ENCODE measurements around the gene B3GAT2.

Gene B3GAT2

DNA sequence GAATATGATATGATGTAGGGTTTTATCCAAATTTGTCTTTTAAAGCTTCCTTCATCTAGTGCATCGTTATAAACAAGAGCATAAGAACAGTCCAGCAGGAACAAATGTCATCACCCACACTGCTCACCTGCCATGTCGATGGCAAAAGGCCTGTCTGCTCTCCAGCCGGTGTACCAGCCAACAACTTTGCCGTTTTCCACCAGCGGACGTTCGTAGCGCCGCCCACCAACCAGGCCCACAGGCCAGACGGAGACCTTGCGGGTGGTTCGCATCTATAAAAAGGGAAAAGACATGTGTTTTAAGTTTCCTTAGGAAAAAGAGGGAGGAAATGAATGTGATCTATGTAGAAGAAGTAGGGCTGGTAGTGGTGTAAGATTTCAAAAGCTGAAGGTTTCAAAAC is 62.9 kb downstream of the B3GAT2 start:
- no peak for ATAC-seq

DNA sequence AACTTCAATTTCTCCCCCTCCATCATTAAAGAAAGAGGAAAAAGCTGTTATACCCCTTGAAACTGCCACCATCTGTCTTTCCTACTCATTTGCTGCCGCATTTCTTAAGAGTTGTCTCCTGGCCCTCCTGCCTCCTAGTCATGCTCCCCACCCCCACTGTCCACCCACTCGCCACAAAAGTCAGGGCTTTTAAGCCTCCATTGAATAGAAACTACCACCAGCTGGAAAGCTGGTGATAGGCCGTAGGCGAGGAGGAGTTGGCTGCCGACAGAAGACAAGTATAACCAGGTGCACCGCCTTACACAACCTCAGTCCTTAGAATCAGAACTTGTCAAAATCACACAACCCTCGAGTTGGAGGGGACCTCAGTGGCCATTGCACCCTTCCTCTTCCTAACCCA is 67.6 kb downstream of the B3GAT2 start:
- ATAC-seq: no peak

DNA sequence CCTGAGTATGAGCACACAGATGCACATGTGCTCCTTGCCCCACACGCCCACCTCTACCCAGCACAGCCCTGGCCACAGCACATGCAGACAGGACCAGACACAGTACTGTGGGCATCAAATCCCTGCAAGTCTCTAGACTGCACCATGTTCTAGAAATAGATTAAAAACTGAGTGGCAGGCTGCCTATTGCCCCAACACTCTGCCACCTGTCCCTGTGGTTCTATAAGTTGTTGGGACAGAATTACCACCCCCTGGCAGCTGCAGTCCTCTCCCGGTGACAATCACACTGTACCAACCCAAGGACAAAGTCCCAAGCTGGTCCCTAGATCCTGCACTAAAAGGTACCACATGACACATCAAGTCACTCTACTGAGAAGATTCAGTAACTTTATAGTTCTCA is 70.2 kb downstream of the B3GAT2 start:
- ATAC-seq: no peak

DNA sequence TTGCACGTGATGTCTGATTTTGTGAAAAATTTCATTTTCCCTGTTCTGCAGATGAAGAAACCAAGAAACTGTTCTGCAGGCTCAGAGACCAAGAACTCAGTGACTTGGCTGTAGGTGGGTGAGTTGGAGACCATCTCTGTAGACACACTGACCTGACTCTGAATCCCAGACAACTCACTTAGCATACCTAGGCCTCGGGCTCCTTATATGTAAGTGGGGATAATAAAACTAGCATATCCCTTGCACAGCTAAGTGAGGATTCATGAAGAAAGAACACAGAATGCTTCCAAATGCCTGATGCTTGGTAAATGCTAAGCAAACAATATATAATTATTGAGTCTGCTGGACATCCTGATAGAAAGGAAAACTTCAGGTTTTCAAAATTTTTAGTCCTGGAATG is 70.8 kb downstream of the B3GAT2 start:
- no peak for ATAC-seq

DNA sequence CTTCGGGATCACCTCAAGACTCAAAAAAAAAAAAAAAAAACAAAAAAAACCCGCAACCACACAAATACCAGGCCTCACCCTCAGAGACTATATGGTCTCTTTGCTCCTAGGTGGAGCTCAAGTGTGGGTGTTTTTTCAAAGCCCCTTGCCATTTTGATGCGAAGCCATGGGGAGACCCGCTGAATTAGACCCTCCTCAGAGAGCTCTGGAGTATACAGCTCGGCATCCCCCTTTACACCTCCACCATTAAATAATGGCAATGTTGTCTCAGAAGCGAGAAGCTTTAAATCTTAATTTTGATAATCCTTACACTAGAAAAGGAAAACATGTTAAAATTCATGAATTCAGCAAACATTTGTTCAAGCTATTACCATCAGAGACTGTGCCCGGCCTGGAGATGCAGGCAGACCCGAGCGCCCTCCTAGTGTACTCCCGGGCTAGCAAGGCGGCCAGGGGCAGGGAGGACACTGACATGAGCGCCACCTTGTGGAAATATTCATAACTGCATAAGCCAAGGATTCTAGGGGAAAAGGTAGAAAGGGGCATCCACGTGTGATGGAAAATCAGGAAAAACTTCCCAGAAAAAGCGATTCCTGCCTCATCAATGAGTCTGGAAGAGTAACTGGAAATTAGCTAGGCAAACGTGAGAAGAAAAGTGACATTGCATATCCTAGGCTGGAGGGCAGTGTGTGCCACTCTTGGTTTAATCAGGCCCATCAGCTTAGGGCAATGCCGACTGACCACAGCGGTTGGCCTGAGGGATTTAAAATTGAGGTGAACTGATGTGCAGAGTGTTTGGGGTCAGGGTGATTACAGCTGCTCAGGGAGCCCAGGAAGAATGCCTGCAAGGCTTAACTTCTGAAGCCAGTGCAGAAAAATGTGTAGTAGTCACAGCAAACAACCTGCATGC is 72.5 kb downstream of the B3GAT2 start:
- peak; percentile 72 for ATAC-seq

DNA sequence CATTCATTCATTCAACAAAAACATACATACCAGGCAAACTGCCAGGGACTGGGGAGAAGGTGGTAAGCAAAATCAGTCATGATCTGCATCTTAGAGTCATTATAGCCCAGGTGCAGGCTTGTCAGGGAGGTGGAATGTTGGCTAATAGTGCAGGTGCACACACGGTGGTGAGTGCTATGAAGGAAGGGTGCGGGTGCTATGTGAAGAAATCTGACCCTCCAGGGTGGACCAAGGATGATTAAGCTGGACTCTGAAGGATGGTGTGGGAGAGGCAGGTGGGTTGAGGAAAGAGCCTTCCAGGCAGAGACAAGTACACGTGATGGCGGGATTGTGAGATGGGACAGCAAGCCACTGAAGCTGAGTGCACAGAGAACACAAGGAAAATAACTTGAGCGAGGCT is 77.4 kb downstream of the B3GAT2 start:
- no peak for ATAC-seq

DNA sequence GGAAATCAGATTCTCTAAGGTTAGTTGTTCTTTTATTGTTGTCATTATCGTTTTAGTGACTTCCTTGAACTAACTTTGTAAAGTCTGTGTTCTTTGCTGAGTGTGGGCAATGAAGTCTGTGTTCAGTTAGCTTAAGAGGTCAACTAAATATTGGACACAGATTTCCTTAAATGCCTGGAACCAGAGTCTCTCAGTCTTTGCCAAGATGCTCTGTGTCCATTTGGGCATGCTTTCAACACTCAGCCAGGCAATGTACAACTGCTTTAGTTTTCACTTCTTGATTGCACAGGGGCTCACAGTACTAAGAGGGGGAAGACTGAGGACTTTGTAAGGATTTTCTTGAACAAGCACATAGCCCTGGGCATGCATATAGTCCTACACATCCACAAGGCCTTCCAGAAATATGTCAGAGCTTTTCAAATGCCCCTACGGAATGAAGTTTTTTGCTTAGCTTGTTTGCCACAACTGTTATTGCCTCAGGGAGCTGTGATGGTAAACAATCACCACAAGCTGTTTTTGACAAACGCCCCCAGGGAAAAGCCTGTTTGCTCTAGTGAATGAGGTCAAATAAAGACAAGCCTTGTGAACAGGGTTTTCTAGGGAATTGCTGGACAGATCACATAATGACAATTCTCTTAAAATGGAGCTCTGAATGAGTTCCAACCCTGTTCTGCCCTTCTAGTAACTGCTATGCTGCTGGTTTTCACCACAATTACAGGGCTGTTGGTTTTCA is 82.5 kb downstream of the B3GAT2 start:
- no peak for ATAC-seq

DNA sequence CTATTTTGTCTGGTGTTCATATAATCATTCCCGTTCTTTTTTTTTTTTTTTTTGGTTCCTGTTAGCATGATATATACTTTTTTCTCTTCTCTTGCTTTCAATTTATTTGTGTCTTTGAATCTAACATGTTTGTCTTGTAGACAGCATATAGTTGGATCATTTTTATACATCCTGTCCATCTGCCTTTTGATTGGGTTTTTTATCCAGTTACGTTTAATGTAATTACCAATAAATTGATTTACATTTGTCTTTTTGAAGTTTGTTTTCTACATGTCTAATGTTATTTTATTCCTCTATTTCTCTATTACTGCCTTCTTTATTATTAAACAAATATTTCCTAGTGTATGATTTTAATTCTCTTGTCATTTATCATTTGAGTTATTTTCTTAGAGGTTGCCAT is 84.4 kb downstream of the B3GAT2 start:
- ATAC-seq: no peak

DNA sequence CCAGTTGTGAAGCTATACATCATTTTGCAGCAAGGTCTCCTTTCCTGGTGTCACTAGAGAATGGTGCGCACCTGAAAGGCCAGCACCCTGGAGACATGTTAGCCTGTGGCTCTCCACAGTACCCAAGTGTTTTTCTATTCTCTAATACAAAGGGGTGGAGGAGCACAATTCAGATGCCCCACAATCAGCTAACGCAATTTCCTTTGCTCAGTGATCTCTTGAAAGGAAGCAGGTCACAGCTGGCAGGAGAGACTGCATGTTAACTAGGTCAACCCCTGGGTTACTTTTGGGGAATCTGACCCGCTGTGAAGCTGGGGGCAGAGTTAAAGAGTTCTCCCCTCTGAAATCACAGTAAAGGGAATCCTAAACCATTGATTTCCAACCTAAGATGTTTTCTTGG is 92.5 kb downstream of the B3GAT2 start:
- no peak for ATAC-seq

DNA sequence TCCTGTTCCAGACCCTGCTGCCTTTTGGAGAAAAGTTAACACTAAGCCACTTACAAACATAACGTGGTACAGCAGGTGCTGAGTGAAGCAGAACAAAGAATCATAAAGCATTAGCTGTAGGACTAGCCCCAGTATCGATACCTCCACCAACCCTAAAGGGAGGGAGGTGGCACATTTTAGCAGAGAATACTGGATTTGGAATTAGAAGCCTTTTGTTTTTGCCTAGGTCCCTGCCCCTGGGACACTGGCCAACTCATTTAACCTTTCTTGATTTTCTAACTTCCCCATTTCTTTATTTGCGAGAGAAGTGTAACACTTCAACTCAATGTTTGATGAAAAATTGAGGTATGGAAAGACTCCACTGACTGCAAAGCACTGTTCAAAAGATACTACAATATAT is 93.5 kb downstream of the B3GAT2 start:
- ATAC-seq: no peak

DNA sequence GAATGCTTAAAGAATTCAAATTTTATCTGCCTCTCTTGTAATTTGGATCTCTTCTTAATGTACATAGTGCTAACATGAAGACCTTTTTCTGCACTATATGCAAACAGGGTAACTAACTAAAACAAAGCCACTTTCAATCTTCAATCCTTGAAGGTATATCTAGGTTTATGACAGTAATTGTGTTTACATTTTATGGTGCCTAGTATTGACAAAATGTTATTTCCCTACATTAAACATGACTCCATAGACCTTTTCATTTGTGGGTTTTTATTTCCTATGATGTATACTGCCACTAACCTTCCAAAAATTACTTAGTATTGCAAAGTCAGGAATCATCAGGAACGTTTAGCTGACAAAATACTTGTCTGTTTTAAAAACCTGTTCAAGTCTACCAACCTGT is 95.9 kb downstream of the B3GAT2 start:
- ATAC-seq: no peak

DNA sequence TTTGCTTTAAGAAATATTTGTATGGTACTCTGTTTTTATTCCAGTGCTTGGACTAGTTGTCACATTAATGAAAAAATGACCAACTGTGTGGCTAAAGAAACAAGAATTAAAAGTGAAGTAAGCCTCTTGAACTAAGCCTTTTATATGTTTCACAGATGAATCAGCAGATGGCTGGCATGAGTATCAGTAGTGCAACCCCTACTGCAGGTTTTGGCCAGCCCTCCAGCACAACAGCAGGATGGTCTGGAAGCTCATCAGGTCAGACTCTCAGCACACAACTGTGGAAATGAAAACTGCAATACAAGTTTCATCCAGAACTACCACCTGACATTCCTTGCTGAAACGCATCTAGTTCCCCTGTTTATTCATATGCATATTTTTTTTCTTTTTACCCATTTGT is 96.8 kb downstream of the B3GAT2 start:
- no peak for ATAC-seq

DNA sequence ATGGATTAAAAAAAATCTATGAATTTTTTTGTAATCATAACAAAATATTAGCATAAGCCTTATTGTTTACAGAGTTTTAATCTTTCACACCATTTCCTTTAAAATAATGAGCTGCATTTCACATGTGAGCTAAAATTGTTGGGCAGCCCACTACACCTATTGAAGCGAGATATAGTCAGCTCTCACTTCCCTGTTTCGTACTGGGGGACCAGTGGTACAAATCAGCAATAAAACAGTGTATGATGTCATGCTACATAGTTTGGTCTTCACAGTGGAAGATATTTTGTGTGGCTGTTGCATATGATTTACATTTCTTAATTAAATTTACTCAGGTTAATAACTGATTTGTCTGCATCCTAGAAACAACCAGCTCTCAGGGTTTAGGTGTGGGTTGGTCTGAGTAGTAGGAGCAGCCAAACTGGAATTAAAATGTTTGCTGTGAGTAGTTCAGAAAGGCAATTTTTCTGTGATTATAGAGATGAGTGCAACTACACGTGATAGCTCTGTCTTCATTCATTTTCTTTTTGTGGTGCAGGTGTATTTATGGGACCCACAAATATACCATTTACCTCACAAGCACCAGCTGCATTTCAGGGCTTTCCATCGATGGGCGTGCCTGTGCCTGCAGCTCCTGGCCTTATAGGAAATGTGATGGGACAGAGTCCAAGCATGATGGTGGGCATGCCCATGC is 99.3 kb downstream of the B3GAT2 start:
- ATAC-seq: no peak

DNA sequence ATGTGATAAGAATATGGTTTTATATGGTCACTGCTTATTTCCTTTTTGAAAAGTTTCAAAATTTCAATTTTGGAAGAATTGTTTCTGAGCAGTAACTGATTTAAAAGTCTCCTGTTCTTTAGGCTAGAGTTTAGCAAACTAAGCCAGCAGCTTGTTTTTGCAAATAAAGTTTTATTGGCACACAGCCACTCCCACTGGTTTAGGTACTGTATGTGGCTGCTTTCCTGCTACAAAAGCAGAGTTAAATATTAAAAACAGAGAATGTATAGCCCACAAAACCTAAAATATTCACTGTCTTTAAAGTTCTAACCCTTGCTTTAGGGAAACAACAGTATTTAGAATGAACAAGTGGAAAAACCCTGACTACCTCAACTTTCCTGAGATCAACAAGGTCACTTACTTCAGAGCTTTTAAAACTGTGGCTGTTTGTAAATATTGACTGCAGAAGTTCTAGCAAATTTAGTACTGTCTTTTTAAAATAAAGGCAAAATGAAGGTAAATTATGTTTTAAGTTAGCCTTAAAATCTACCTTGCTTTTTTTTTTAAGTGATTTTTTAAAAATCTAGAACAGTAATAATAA is 104.1 kb downstream of the B3GAT2 start:
- ATAC-seq: no peak

DNA sequence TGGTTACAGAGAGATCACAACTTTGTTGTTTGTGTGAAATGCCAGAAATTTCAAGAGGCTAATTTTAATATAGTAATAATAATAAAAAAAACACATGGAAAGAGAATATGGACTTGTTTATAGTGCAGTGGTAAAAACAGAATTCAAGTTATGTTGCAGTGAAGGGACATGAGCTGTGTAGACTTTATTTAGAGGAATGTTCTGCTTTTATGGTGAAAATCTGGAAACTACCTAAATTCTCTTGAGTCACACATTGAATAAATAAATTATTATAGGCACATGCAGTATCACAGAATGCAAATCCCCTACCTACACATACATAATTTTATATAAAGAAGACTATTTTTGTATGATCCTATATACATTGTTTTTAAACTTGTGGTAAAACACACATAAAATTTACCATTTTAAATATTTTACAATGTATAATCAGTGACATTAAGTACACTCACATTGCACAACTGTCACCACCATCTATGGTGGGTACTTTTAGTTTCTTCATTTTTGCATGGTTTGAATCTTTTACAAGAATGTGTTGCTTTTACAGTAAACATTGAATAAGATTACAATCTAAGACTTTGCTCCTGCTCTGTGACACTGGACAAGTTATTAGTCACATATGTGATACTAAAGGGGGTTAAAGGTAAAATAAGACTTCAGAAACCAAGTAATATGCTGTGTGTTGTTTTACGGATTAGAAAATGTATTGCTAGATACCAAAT is 107.4 kb downstream of the B3GAT2 start:
- no peak for ATAC-seq

DNA sequence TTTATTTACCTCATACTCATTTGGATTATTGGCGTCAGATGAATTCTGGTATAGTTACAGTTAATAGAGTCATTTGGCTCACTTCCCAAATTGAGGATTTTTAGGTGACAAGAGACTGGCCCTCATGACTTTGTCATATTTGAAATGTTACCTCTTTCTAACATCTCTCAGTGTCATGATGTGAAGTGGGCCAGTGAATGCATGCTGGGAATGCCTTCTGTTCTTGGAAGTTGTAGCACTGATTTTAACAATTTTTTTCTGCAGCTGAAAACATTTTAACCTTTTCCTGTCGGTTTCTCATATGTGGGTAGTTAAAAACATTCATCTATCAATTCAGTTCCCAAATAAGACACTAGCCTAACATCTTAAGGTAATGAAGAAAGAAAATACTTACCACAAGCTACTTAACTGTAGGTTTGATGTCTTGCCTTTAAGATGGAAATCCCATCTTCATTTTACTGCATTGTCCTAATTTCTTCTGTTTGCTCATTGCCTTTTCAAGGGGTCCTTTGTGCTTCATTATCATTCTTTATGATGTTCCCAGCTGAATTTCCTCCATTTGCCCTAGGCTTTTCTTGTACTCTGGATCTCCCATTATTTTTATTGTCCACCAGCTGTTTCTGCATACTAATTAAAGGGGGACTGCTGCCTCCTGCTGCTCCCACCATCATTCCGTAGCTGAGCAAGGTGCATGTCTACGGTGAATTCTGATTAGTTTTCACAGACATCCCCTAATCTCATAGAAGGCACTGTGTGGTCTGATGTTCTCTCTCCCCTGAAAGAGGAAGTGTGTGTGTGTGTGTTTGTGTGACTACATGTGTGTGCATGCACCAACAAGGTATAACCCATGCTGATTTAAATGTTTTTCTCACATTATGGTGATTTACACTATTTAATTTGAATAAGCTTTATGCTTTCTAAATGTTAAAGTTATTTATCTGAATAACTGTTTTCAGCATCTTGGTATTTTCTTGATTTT is 109.5 kb downstream of the B3GAT2 start:
- no peak for ATAC-seq

DNA sequence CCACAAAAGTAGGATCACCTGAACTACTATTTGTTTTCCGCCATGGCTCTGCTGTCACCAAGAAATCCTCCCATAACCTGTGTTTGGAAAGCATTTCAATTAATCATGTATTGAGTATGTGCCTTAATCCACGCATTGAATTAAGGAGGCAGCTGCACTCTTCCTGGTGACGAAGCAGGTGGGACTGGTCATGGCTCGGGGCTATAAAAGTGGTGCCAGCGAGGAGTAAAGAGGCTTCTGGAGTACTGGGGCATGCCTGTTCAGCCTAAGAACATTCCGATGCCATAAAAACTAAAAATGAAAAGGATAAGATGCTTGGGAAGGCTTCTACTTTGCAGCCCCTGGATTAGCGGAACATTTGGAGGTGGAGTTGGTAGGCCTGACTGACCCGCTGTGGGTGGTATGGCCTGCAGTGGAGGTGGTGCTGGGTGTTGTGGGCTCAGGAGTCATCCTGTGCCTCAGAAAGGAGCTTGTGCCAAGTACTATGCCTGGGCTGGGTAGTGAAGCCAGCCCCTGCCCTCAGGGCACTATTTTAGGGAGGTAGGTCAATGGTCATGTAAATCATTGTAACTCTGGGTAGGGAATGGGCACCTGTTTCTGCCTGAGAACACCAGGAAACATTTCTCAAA is 110.5 kb downstream of the B3GAT2 start:
- ATAC-seq: no peak

DNA sequence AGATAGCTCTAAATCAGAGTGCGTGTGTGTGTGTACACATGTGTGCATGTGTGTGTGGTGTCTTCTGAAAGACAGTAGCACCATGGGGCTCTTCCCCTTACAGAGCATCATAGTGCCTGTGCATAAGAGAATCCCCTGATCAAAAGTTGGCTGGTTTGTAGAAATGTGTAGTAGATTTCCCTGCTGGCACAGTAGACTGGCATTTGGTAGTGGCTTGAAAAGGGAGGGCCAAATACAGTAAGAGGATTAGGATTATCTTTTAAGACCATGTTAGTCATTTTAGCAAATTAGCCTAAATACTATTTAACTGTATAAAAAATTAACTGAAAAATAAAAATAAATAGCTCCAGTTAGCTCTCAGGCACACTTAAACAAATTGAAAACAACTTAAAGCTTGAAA is 112.6 kb downstream of the B3GAT2 start:
- ATAC-seq: no peak

DNA sequence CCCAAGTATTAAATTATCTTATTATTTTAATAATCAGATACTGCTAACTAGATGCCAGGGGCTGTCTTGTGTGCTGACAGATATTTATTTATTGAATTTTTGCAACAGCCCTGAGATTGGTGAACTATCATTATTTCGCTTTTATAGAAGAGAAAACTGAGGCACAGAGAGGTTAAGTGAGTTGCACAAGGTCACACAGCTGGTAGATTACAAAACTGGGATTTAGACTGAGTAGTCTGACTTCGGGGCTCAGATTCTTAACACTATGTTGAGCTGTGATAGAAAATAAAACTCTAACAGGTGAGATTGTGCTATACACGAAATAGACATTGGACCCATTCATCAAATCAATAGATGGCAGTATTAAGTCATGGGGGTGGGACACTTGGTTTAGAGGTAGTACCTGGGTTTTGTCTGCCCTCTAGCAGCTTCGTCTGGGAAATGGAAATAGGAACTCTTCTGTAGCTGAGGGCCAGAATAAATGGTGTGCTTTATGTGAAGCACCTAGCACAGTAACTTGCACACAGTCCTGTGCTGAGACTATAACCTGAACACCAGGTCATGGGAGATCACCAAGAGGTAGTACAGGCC is 113.4 kb downstream of the B3GAT2 start:
- ATAC-seq: no peak

DNA sequence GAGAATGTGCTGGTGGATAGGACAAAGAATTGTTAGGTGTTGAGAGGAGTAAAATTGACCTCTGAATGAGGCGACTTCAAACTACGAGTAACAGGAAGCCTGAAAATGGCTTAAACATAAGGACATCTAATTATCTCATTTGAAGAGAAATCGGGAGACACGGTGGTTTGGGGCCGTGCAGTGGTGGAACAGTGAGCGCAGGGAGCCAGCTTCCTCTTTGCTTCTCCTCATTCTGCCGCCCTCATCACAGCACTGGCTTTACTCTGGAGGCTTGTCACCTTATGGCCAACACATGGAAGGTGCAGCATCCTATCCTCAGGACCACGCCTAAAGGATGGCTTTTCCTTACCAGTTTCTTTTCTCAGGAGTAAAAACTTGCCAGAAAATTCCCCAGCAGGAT is 114.3 kb downstream of the B3GAT2 start:
- ATAC-seq: no peak

All from activated CD4-positive, CD25-positive, alpha-beta regulatory T cell treated with anti-CD3 and anti-CD28 coated beads, Interleukin-2, amount 50 U/mL, for 24 hours (primary cell).